GM10847 (cell line): Measurements from ENCODE around the gene NNT.

Experiments used
- POLR2A ChIP-seq: IDR thresholded peaks from 2 replicates; pipeline ENCODE4 v1.6.1; 2011; ENCODE audit not compliant: insufficient read length; ENCODE audit errors: extremely low read depth

Gene NNT

GRCh38 chr5:43704243-43704642, 101.3 kb downstream of the NNT start:
- TF ChIP-seq POLR2A = no peak

GRCh38 chr5:43711496-43711895, 108.5 kb downstream of the NNT start:
- TF ChIP-seq POLR2A = no peak

GRCh38 chr5:43712081-43712480, 109.1 kb downstream of the NNT start:
- no peak for TF ChIP-seq POLR2A

GRCh38 chr5:43728581-43728980, 125.6 kb downstream of the NNT start:
- no peak for TF ChIP-seq POLR2A

- no peak for TF ChIP-seq POLR2A
Measured at GRCh38 chr5:43729846-43730478, 127.0 kb downstream of the NNT start.

GRCh38 chr5:43730832-43731342, 127.9 kb downstream of the NNT start:
- no peak for TF ChIP-seq POLR2A

GRCh38 chr5:43731573-43731972, 128.6 kb downstream of the NNT start:
- no peak for TF ChIP-seq POLR2A

GRCh38 chr5:43750809-43751208, 147.8 kb downstream of the NNT start:
- TF ChIP-seq POLR2A = no peak

GRCh38 chr5:43753069-43753468, 150.1 kb downstream of the NNT start:
- TF ChIP-seq POLR2A = no peak
